ENCODE results near the gene FRYL. TPM values are rescaled to one million over a fixed set of nuclear protein-coding genes. Genes with fewer than 3 reads are reported as not detected.
A peak's percentile ranks its signal among the peaks of the same experiment; 100 is the strongest.
"Not testable (repeated sequence)": the region's sequence is repeated elsewhere in the genome, so short reads cannot be mapped to it uniquely, and the experiment has no call there.

Gene FRYL
- 41.6 and 43.5 TPM in 2 replicates for total RNA-seq (2014; rRNA removed; shearing (Covaris generic))
- polyA plus RNA-seq (2015; cell fraction: cytosol; rRNA removed) = 12.6 and 21.6 TPM in 2 replicates
- polyA plus RNA-seq (2015; cell fraction: nucleus; rRNA removed) = 46.8 and 52.9 TPM in 2 replicates

GRCh38 chr4:48779998-48780864 is at the start of gene FRYL:
TSS of gene FRYL (minus strand) at chr4:48780279. CDS start at chr4:48634410, 145,869 bp downstream.
- peak; percentile 99 for DNase-seq (ENCODE audit: low read depth, low spot score)
- in situ Hi-C loops (cut with HindIII; ENCODE audit: low pct_unique_long_range_greater_than_20kb, low sequenced_read_pairs) = no loop called here

DNA sequence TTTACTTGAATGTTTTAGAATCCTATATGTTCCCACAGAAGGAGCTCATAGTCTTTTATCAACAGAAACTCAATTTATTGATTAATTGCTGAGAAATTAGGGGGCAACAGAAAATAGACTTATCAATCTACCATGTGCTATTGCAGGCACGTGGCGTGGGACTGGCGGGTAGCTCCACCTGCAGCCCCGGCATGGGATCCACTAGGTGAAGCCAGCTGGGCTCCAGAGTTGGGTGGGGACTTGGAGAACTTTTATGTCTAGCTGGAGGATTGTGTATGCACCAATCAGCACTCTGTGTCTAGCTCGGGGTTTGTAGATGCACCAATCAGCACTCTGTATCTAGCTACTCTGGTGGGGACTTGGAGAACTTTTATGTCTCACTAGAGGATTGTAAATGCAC is 47.5 kb upstream of the FRYL start:
- in situ Hi-C loops (cut with HindIII; ENCODE audit: low pct_unique_long_range_greater_than_20kb, low sequenced_read_pairs) = no loop called here
- no peak for DNase-seq (ENCODE audit: low read depth, low spot score)

GRCh38 chr4:48821431-48821830 is 41.4 kb upstream of the FRYL start:
- in situ Hi-C loops (cut with HindIII; ENCODE audit: low pct_unique_long_range_greater_than_20kb, low sequenced_read_pairs); DNase-seq (ENCODE audit: low read depth, low spot score): not testable (repeated sequence)

DNA sequence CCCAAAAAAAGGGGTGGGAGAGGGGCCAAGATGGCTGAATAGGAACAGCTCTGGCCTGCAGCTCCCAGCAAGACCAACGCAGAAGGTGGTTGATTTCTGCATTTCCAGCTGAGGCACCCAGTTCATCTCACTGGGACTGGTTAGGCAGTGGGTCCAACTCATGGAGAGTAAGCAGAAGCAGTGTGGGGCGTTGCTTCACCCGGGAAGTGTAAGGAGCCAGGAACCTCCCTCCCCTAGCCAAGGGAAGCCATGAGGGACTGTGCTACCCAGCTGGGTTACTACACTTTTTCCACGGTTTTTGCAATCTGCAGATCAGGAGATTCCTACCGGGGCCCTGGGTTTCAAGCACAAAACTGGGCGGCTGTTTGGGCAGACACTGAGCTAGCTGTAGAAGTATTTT is 36.9 kb upstream of the FRYL start:
- in situ Hi-C loops (cut with HindIII; ENCODE audit: low pct_unique_long_range_greater_than_20kb, low sequenced_read_pairs) = no loop called here
- no peak for DNase-seq (ENCODE audit: low read depth, low spot score)

GRCh38 chr4:48816297-48816696 is 36.2 kb upstream of the FRYL start:
- in situ Hi-C loops (cut with HindIII; ENCODE audit: low pct_unique_long_range_greater_than_20kb, low sequenced_read_pairs) = not testable (repeated sequence)

DNA sequence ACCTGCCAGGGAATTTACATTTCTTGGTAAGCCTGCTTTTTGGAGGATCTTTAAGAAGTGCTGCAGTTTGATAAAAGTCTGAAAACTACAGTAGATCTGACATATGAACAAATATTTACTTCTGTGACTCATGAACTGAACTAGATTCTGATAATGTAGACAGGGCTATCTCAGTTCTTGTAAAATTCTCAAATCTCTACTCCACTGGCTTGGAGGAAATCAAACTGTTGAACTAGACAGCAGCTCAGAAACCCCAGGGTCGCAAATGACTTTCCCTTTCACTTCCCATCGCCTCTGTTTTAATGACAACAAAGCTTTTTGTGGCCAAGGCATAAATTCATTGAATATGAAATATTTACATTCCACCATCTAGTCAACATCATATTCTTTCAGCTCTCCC is 35.4 kb upstream of the FRYL start:
- in situ Hi-C loops (cut with HindIII; ENCODE audit: low pct_unique_long_range_greater_than_20kb, low sequenced_read_pairs) = no loop called here
- no peak for DNase-seq (ENCODE audit: low read depth, low spot score)

More at GRCh38 chr4:48816297-48816696, 36.2 kb upstream of the FRYL start:
- DNase-seq (ENCODE audit: low read depth, low spot score) = not testable (repeated sequence)

DNA sequence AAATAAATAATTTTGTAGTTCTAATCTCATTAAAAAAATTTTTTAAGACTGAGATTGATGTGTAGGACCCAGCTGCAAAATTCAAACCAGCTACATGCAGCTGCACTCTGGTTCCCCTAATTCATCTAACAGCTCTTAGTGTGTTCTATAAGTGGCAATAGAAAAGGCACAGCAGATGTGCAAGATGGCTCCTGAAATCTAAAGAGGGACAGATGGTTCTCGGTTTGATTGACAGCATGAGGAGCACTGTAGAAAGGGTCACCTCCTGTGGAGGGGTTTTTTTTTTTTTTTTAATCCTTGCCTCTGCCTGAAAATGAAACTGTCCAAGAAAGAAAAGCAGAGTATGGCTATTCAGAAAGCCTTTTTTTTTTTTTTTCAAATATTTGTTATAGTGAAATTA is 33.9 kb upstream of the FRYL start:
- in situ Hi-C loops (cut with HindIII; ENCODE audit: low pct_unique_long_range_greater_than_20kb, low sequenced_read_pairs) = no loop called here
- DNase-seq (ENCODE audit: low read depth, low spot score) = no peak

- in situ Hi-C loops (cut with HindIII; ENCODE audit: low pct_unique_long_range_greater_than_20kb, low sequenced_read_pairs) = no loop called here
Measured at GRCh38 chr4:48812866-48813265, 32.8 kb upstream of the FRYL start.

DNA sequence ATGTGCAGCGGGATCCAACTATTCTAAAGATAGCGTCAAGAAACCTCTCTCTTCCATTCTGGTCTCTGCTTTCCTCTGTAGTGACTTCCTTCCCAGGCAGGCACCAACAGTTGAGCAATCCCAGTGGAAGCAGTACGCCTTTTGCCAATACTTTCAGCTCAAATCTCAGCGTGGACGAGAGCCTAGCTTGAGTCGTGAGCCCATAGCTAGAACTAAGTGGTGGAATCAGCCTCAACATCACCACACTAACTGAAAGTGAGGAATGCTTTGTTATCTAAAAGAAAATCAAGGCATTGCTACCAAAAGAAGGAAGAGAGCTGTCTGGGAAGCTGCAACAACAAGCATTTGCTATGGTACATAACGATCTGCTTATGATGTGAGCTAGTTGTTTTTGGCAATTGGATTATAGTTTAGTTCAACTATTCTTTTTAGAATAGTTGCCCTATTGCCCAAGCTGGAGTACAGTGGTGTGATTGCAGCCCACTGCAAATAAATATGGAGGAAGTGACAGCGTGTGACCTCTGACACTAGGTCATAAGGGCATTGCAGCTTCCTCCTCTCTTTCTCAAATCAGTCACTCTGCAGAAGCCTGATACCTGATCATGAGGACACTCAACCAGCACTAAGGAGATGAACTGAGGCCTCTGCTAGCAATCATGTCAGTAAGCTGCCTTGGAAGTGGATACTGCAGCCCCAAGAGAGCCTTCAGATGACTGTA is 24.7 kb upstream of the FRYL start:
- DNase-seq (ENCODE audit: low read depth, low spot score) = no peak
- in situ Hi-C loops (cut with HindIII; ENCODE audit: low pct_unique_long_range_greater_than_20kb, low sequenced_read_pairs) = no loop called here

More at GRCh38 chr4:48812866-48813265, 32.8 kb upstream of the FRYL start:
- no peak for DNase-seq (ENCODE audit: low read depth, low spot score)

DNA sequence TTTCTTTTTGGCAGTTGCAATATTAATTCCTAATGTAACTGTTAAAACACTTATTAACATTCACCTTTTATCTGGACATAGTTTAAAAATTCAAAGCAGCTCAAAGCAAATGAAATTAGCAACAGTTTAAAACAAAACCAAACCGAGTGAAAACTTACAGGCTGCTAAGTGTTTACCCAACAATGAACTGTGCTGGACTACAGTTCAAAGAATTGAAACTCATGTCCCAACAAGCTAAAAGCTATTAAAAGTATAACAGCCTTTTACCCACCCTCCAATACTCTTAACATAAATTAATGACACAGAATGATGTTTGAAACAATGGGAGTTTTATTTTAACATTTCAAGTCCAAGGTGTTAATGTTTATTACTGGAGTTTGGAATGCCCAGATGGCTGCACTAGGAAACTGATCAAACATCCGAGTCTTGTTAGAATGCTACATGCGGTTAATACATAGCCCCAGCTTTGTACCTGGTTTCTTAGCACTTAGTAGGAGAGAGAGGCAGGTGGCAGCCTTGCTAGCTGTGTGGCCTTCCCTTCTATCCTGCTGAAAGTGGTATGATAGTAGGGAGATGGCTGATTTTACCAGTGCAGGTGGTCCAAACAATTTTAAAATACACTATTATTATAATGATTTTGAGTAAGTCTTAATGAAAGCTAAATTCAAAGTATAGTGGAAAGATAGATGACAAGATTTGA is 21.1 kb upstream of the FRYL start:
- in situ Hi-C loops (cut with HindIII; ENCODE audit: low pct_unique_long_range_greater_than_20kb, low sequenced_read_pairs) = no loop called here
- no peak for DNase-seq (ENCODE audit: low read depth, low spot score)

GRCh38 chr4:48800155-48800554 is 20.1 kb upstream of the FRYL start:
- in situ Hi-C loops (cut with HindIII; ENCODE audit: low pct_unique_long_range_greater_than_20kb, low sequenced_read_pairs); DNase-seq (ENCODE audit: low read depth, low spot score): not testable (repeated sequence)

GRCh38 chr4:48799157-48799556 is 19.1 kb upstream of the FRYL start:
- no peak for DNase-seq (ENCODE audit: low read depth, low spot score)
- in situ Hi-C loops (cut with HindIII; ENCODE audit: low pct_unique_long_range_greater_than_20kb, low sequenced_read_pairs) = no loop called here

DNA sequence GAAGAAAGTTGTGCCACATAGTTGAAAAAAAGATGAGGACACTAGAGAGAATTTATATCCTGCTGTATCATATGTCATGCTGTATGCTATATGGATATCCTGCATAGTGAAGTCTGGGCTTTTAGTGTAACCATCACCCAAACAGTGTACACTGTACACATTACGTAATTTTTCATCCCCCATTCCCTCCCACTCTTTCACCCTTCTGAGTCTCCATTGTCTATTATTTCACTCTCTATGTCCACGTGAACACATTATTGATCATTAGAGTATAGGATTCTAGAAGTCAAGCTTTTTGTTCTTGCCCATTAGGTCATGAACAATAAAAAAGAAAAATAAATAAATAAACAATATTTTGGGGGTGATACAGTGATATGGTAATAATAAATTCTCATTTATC is 18.0 kb upstream of the FRYL start:
- in situ Hi-C loops (cut with HindIII; ENCODE audit: low pct_unique_long_range_greater_than_20kb, low sequenced_read_pairs) = no loop called here

DNA sequence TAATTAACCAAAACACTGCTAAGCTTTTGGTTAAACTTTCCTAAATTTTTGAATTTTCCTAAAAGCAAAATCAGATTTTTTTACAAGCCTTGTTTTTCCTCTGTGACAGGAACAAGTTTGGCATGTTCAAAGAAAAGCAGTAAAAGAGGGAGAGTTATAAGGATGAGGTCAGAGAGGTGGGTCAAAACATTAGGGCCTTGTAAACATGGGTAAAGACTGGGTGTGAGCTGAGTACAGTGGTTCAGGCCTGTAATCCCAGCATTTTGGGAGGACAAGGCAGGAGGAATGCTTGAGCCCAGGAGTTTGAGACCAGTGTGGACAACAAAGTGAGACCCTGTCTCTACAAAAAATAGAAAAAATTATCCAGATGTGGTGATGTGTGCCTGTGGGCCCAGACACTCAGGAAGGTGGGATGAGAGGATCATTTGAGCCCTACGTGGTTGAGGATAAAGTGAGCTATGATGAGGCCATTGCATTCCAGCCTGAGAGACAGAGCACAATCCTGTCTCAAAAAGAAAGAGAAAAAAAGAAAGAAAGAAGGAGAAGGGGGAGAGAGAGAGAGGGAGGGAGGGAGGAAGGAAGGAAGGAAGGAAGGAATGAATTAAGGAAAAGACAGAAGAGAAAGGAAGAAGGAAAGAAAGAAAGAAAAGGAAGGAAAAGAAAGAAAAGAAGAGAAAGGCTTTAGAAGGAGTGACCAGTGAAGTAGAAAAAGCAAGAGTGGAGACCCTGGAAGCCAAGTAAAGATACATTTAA is 17.0 kb upstream of the FRYL start:
- no peak for DNase-seq (ENCODE audit: low read depth, low spot score)
- in situ Hi-C loops (cut with HindIII; ENCODE audit: low pct_unique_long_range_greater_than_20kb, low sequenced_read_pairs) = no loop called here

More for the DNA sequence above, 18.0 kb upstream of the FRYL start:
- DNase-seq (ENCODE audit: low read depth, low spot score) = no peak

DNA sequence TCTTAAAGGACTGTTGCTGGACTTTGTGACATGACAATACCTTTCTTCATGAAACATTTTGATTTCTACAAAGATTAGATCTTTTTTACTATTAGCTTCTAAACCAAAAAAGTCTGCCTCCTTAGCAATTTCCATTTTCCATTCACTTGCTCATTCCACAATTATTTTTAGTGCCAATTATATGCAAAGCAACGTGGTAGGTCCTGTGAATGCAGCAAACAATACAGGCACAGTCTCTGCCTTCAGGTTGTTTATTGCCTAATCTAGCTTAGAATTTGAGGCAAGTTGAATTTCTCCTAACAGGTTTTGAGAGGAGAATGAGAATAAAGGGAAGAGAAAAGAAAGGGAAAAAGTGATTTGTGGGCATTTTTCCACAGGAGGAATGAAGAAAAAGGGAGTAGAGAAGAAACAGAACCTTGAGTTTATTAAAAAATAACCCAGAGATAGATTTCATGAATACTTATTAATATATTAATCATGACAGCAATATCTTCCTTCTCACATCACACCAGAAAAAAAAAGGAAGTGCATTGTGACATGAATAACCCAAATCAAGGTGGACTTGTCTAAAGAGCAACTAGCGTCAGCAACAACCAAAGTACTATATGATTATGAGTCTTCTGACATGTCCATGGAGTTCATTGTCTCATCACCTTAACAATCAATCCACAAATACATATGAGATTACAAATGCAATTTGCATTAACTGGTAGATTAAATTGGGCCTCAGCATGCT is 16.3 kb upstream of the FRYL start:
- in situ Hi-C loops (cut with HindIII; ENCODE audit: low pct_unique_long_range_greater_than_20kb, low sequenced_read_pairs) = no loop called here

GRCh38 chr4:48795108-48795507 is 15.0 kb upstream of the FRYL start:
- DNase-seq (ENCODE audit: low read depth, low spot score) = no peak
- in situ Hi-C loops (cut with HindIII; ENCODE audit: low pct_unique_long_range_greater_than_20kb, low sequenced_read_pairs) = no loop called here

More for the DNA sequence above, 16.3 kb upstream of the FRYL start:
- no peak for DNase-seq (ENCODE audit: low read depth, low spot score)
